Naive thymus-derived CD4-positive, alpha-beta T cell (primary cell): ENCODE data around the gene SSC5D. TPM values are rescaled to one million over a fixed set of nuclear protein-coding genes. Genes with fewer than 3 reads are reported as not detected.

ENCODE experiments used
- ATAC-seq: fragments of 150-1000 bp; cut with Tn5 transposase; 2 replicates; pipeline ENCODE4 v1.10.0; 2021; ENCODE audit warnings: mild to moderate bottlenecking, moderate library complexity
- CTCF ChIA-PET: fragments of 350-600 bp; sonication (Branson Sonifier 250); formaldehyde crosslinking; loops from one replicate; lab custom pipeline; 2021; ENCODE audit warnings: antibody characterized with exemption; lab: Charles Lee
- POLR2A ChIA-PET: fragments of 350-600 bp; sonication (Branson Sonifier 250); formaldehyde crosslinking; loops from one replicate; lab custom pipeline; 2021; ENCODE audit warnings: antibody characterized with exemption, inconsistent platforms; lab: Charles Lee
- DNase-seq, 9 donors: peaks; one replicate each; pipeline versions ENCODE4 v3.0.0 to v3.0.0-alpha.2; 2020 to 2022; ENCODE audit warnings: mixed read lengths in 1 of 9
- H3K27ac ChIP-seq: one replicate; pipeline ENCODE4 v1.7.0; 2013; ENCODE audit warnings: mild to moderate bottlenecking, low read depth, low read length, moderate library complexity
- H3K27me3 ChIP-seq, 2 donors: one replicate each; pipeline ENCODE4 v1.7.0; 2013; ENCODE audit warnings: low read length in 2 of 2, mild to moderate bottlenecking in 2 of 2, moderate library complexity in 2 of 2; ENCODE audit not compliant: control insufficient read depth in 2 of 2, insufficient read depth in 2 of 2
- H3K36me3 ChIP-seq, 3 experiments: 1 replicate in 2 of 3; 2 replicates in 1 of 3; pipeline ENCODE4 v1.7.0; 2013; ENCODE audit warnings: low read length in 3 of 3, mild to moderate bottlenecking in 3 of 3, moderate library complexity in 1 of 3; ENCODE audit not compliant: insufficient read depth in 3 of 3, control insufficient read depth in 2 of 3
- H3K4me1 ChIP-seq, 2 donors: one replicate each; pipeline ENCODE4 v1.7.0; 2013; ENCODE audit warnings: low read length in 2 of 2, mild to moderate bottlenecking in 2 of 2, moderate library complexity in 1 of 2; ENCODE audit not compliant: control insufficient read depth in 2 of 2, insufficient read depth in 2 of 2
- H3K4me3 ChIP-seq: 2 replicates; pipeline ENCODE4 v1.7.0; 2013; ENCODE audit warnings: mild to moderate bottlenecking, low read length
- H3K9me3 ChIP-seq, 3 experiments: 1 replicate in 2 of 3; 2 replicates in 1 of 3; pipeline ENCODE4 v1.7.0; 2013; ENCODE audit warnings: low read length in 3 of 3; ENCODE audit not compliant: control insufficient read depth in 2 of 3
- H3K27ac Mint-ChIP-seq, 9 donors: one replicate each; pipeline ENCODE4 v1.8.0; 2020 to 2022; ENCODE audit warnings: mixed read lengths in 9 of 9, mild to moderate bottlenecking in 8 of 9, moderate library complexity in 5 of 9, inconsistent platforms in 2 of 9
- H3K27me3 Mint-ChIP-seq, 5 donors: one replicate each; pipeline ENCODE4 v1.8.0; 2021 to 2022; ENCODE audit warnings: mixed read lengths in 5 of 5, mild to moderate bottlenecking in 1 of 5
- H3K36me3 Mint-ChIP-seq, 5 donors: one replicate each; pipeline ENCODE4 v1.8.0; 2020 to 2022; ENCODE audit warnings: mixed read lengths in 5 of 5, mild to moderate bottlenecking in 3 of 5, inconsistent platforms in 1 of 5
- H3K4me1 Mint-ChIP-seq, 7 donors: one replicate each; pipeline ENCODE4 v1.8.0; 2020 to 2022; ENCODE audit warnings: mixed read lengths in 7 of 7, mild to moderate bottlenecking in 3 of 7, inconsistent platforms in 1 of 7
- H3K4me3 Mint-ChIP-seq, 10 donors: one replicate each; pipeline ENCODE4 v1.8.0; 2020 to 2022; ENCODE audit warnings: mild to moderate bottlenecking in 10 of 10, mixed read lengths in 10 of 10, moderate library complexity in 6 of 10, inconsistent platforms in 2 of 10
- H3K9me3 Mint-ChIP-seq, 11 donors: one replicate each; pipeline ENCODE4 v1.8.0; 2020 to 2022; ENCODE audit warnings: mixed read lengths in 11 of 11, mild to moderate bottlenecking in 4 of 11, inconsistent platforms in 1 of 11, moderate library complexity in 1 of 11
- intact Hi-C, 2 donors: fragments of 100-400 bp; cut with micrococcal nuclease; formaldehyde crosslinking; loops; one replicate each; pipeline ENCODE4 v1.15.1; 2023
- polyA plus RNA-seq, 2 donors: library from polyadenylated mRNA; unstranded; fragments of 300-500 nt; fragmentation: Illumina TruSeq; gene quantifications; one replicate each; pipeline ENCODE4 v1.2.3, GENCODE V29; 2021
- total RNA-seq, 6 experiments: library from RNA in 5 of 6; stranded (reverse) in 5 of 6; gene quantifications; 1 replicate in 5 of 6; 2 replicates in 1 of 6; pipeline ENCODE4 v1.2.3 and lab custom pipeline; 2021 to 2026

SSC5D gene
- total and polyA plus RNA-seq, 7 experiments from 2014 or later, result 0.21 to 0.48 (median 0.35) TPM; not detected in 2

GRCh38 chr19:55457683-55458457 is 30.4 kb upstream of the SSC5D start:
- no peaks in the 10 kb centered on the region for H3K9me3 Mint-ChIP-seq
- peaks cover 0 to 7% (median 4%) of the 10 kb centered on the region in 5 donors for H3K36me3 Mint-ChIP-seq
- H3K27ac Mint-ChIP-seq, result no peak overlapping the region
- no peak overlapping the region for H3K27ac ChIP-seq
- no peaks in the 10 kb centered on the region for H3K9me3 ChIP-seq
- peaks cover 0 to 5% (median 0%) of the 10 kb centered on the region in 3 experiments for H3K36me3 ChIP-seq
- ChIA-PET CTCF (no interaction called here), POLR2A (no interaction called here)
- intact Hi-C loops, result no loop called here
- peaks cover 5 to 17% (median 9%) of the 10 kb centered on the region in 5 donors for H3K27me3 Mint-ChIP-seq
- H3K4me1 Mint-ChIP-seq, result peaks cover 19 to 38% (median 26%) of the 10 kb centered on the region in 7 donors
- no peak overlapping the region for H3K4me3 ChIP-seq
- no peak for DNase-seq
- H3K4me1 ChIP-seq, result peaks cover 4 to 16% of the 10 kb centered on the region in 2 donors
- peak overlapping the region in 1 of 10 donors; percentile 34 for H3K4me3 Mint-ChIP-seq
- H3K27me3 ChIP-seq, result no peaks in the 10 kb centered on the region
- ATAC-seq, result no peak

- ChIA-PET POLR2A (interaction anchor here (0.6 to 1.3 kb wide), 3 partner anchors 17 to 75 kb away, joined by 3 read pairs; partner anchors contain the start of gene ZNF628), CTCF (interaction anchor here (0.6 to 1.1 kb wide), 4 partner anchors 17 to 318 kb away, joined by 3 to 4 read pairs (median 3); partner anchors contain the start of gene ZNF628)
- Histone ChIP-seq H3K27ac (no peak overlapping the region), H3K4me3 (no peak overlapping the region), H3K36me3 (peaks cover 0 to 5% (median 0%) of the 10 kb centered on the region in 3 experiments), H3K9me3 (no peaks in the 10 kb centered on the region), H3K27me3 (no peaks in the 10 kb centered on the region), H3K4me1 (peaks cover 4 to 12% of the 10 kb centered on the region in 2 donors)
- Mint-ChIP-seq H3K4me3 (peak overlapping the region in 2 of 10 donors; percentile 91 to 92), H3K4me1 (peaks cover 14 to 33% (median 20%) of the 10 kb centered on the region in 7 donors), H3K27ac (no peak overlapping the region), H3K36me3 (peaks cover 0 to 3% (median 0%) of the 10 kb centered on the region in 5 donors), H3K27me3 (peaks cover 0 to 4% (median 0%) of the 10 kb centered on the region in 5 donors), H3K9me3 (no peaks in the 10 kb centered on the region)
- intact Hi-C loops, result no loop called here
- ATAC-seq, result no peak
- DNase-seq, result no peak
Observed at GRCh38 chr19:55459551-55459949, 28.7 kb upstream of the SSC5D start.

GRCh38 chr19:55459950-55460657 is 28.1 kb upstream of the SSC5D start:
- POLR2A ChIA-PET, result interaction anchor here (0.6 to 1.3 kb wide), 3 partner anchors 17 to 76 kb away, joined by 3 read pairs; partner anchors contain the start of gene ZNF628
- Mint-ChIP-seq H3K9me3 (no peaks in the 10 kb centered on the region), H3K27me3 (peaks cover 0 to 2% (median 0%) of the 10 kb centered on the region in 5 donors), H3K4me3 (peak overlapping the region; percentile 70 to 99 (median 90)), H3K27ac (peak overlapping the region in 8 of 9 donors; percentile 10 to 86 (median 67)), H3K36me3 (no peaks in the 10 kb centered on the region), H3K4me1 (peaks cover 14 to 33% (median 20%) of the 10 kb centered on the region in 7 donors)
- no peak overlapping the region for H3K27ac ChIP-seq
- no peaks in the 10 kb centered on the region for H3K27me3 ChIP-seq
- H3K4me3 ChIP-seq, result no peak overlapping the region
- intact Hi-C loops, result loop anchor here (2.0 kb wide), 2 partner anchors 51 to 179 kb away; partner anchors contain the start of gene HSPBP1 (in 1 of the 2)
- no peaks in the 10 kb centered on the region for H3K9me3 ChIP-seq
- peaks cover 4 to 12% of the 10 kb centered on the region in 2 donors for H3K4me1 ChIP-seq
- peaks cover 0 to 5% (median 0%) of the 10 kb centered on the region in 3 experiments for H3K36me3 ChIP-seq
- DNase-seq (no peak), ATAC-seq (no peak)
- CTCF ChIA-PET, result interaction anchor here (0.6 to 1.1 kb wide), 4 partner anchors 17 to 319 kb away, joined by 3 to 4 read pairs (median 3); partner anchors contain the start of gene ZNF628

GRCh38 chr19:55460670-55461258 is 27.5 kb upstream of the SSC5D start:
- DNase-seq, result no peak
- no peaks in the 10 kb centered on the region for H3K27me3 ChIP-seq
- ATAC-seq, result no peak
- no peaks in the 10 kb centered on the region for H3K9me3 ChIP-seq
- intact Hi-C loops, result loop anchor here (1.0 to 2.0 kb wide), 10 partner anchors 16 to 397 kb away; partner anchors contain the start of genes ZNF628 (in 2 of the 2), HSPBP1 (in 1 of the 2), KMT5C (in 1 of the 2) and PPP1R12C (in 1 of the 2)
- Mint-ChIP-seq H3K9me3 (no peaks in the 10 kb centered on the region), H3K27ac (peak overlapping the region in 7 of 9 donors; percentile 10 to 94 (median 86)), H3K4me3 (peak overlapping the region; percentile 86 to 99 (median 92)), H3K27me3 (peaks cover 0 to 2% (median 0%) of the 10 kb centered on the region in 5 donors), H3K4me1 (peaks cover 14 to 33% (median 20%) of the 10 kb centered on the region in 7 donors), H3K36me3 (no peaks in the 10 kb centered on the region)
- peak overlapping the region; percentile 91 for H3K4me3 ChIP-seq
- H3K27ac ChIP-seq, result peak overlapping the region; percentile 68
- peaks cover 4 to 12% of the 10 kb centered on the region in 2 donors for H3K4me1 ChIP-seq
- POLR2A ChIA-PET, result interaction anchor here (1.0 to 2.6 kb wide), 3 partner anchors 15 to 76 kb away, joined by 3 to 29 read pairs (median 3); partner anchors contain the start of gene ZNF628
- peaks cover 0 to 5% (median 0%) of the 10 kb centered on the region in 3 experiments for H3K36me3 ChIP-seq
- CTCF ChIA-PET, result interaction anchor here (1.0 to 1.1 kb wide), 2 partner anchors 16 to 320 kb away, joined by 3 read pairs; partner anchors contain the start of gene ZNF628

- Mint-ChIP-seq H3K27me3 (peaks cover 0 to 2% (median 0%) of the 10 kb centered on the region in 5 donors), H3K27ac (peak within 1 kb of the TSS; percentile 68 to 94 (median 90)), H3K36me3 (no peaks in the 10 kb centered on the region), H3K4me3 (peak within 1 kb of the TSS; percentile 86 to 99 (median 92)), H3K4me1 (peaks cover 14 to 33% (median 20%) of the 10 kb centered on the region in 7 donors), H3K9me3 (no peaks in the 10 kb centered on the region)
- peak; percentile 99 to 100 (median 100) for DNase-seq
- no peaks in the 10 kb centered on the region for H3K36me3 ChIP-seq
- H3K4me3 ChIP-seq, result peak within 1 kb of the TSS; percentile 91
- peaks cover 4 to 12% of the 10 kb centered on the region in 2 donors for H3K4me1 ChIP-seq
- intact Hi-C loops, result loop anchor here (1.0 to 2.0 kb wide), 10 partner anchors 15 to 398 kb away; partner anchors contain the start of genes ZNF628 (in 2 of the 2), HSPBP1 (in 1 of the 2), KMT5C (in 1 of the 2) and PPP1R12C (in 1 of the 2)
- H3K27ac ChIP-seq, result peak within 1 kb of the TSS; percentile 79
- peak; percentile 98 for ATAC-seq
- H3K27me3 ChIP-seq, result no peaks in the 10 kb centered on the region
- POLR2A ChIA-PET, result interaction anchor here (0.6 to 2.6 kb wide), 11 partner anchors 14 to 207 kb away, joined by 3 to 29 read pairs (median 5); partner anchors contain the start of genes KMT5C, PPP6R1, TMEM238 and U2AF2
- CTCF ChIA-PET, result interaction anchor here (0.7 to 1.2 kb wide), 4 partner anchors 24 to 172 kb away, joined by 3 to 6 read pairs (median 4); no protein-coding TSS in a partner anchor
- H3K9me3 ChIP-seq, result no peaks in the 10 kb centered on the region
Observed at GRCh38 chr19:55461259-55461973, 26.8 kb upstream of the SSC5D start, which contains the start of gene ISOC2. TSS of gene ISOC2 (minus strand) at chr19:55461642. CDS start at chr19:55456486, 5,156 bp downstream.
